Fibroblast of villous mesenchyme (primary cell): Measurements from ENCODE around the gene INSL3. TPM values are rescaled to one million over a fixed set of nuclear protein-coding genes. Genes with fewer than 3 reads are reported as not detected.

ENCODE experiments used
- DNase-seq: peaks from one replicate; pipeline ENCODE4 v3.0.0-alpha.2; 2010; ENCODE audit warnings: low read depth
- H3K4me3 ChIP-seq: 2 replicates; pipeline ENCODE4 v1.5.1; 2011; ENCODE audit warnings: low read depth, mild to moderate bottlenecking, low read length
- total RNA-seq: library from RNA; depleted of rRNA; stranded (reverse); fragments of >200 nt; gene quantifications from 2 replicates; pipeline ENCODE4 v1.2.3, GENCODE V29; 2012
- TF ChIP-seq, protein P1 (sequence below): IDR thresholded peaks from 2 replicates; pipeline ENCODE4 v1.5.1; 2012; ENCODE audit warnings: low read depth, mild to moderate bottlenecking, low read length; ENCODE audit not compliant: insufficient read depth

INSL3 gene
- total RNA-seq, result not detected in 2 replicates

DNA sequence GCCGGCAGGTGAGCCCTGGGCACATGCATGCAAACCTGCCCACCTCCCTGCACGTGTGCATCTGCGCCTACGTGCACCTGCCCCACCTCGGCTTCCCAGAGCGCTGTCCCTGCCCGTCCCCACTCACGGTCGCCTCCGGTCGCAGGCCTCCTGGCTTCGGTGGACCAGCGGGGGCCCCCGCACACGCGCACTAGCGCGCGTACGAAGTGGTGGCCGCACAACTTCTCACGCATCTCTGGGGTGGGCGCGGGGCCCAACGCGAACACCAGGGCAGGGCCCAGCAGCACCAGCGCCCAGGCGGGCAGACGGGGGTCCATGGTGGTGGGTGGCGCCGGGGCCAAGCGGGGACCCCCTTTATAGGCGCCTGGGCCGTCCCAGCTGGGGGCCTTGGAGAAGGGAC lies at the start of gene INSL3:
Gene INSL3 (minus strand): TSS at position 330 of the 400 bp plus-strand sequence. CDS start 13 bp downstream, at position 317.
- TF ChIP-seq, protein P1, sequence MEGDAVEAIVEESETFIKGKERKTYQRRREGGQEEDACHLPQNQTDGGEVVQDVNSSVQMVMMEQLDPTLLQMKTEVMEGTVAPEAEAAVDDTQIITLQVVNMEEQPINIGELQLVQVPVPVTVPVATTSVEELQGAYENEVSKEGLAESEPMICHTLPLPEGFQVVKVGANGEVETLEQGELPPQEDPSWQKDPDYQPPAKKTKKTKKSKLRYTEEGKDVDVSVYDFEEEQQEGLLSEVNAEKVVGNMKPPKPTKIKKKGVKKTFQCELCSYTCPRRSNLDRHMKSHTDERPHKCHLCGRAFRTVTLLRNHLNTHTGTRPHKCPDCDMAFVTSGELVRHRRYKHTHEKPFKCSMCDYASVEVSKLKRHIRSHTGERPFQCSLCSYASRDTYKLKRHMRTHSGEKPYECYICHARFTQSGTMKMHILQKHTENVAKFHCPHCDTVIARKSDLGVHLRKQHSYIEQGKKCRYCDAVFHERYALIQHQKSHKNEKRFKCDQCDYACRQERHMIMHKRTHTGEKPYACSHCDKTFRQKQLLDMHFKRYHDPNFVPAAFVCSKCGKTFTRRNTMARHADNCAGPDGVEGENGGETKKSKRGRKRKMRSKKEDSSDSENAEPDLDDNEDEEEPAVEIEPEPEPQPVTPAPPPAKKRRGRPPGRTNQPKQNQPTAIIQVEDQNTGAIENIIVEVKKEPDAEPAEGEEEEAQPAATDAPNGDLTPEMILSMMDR, result no peak
- H3K4me3 ChIP-seq, result no peak within 1 kb of the TSS
- DNase-seq, result no peak

- H3K4me3 ChIP-seq, result no peak overlapping the region
- TF ChIP-seq, protein P1, result no peak
- no peak for DNase-seq
Observed at GRCh38 chr19:17869114-17869608, 47.8 kb upstream of the INSL3 start.

DNA sequence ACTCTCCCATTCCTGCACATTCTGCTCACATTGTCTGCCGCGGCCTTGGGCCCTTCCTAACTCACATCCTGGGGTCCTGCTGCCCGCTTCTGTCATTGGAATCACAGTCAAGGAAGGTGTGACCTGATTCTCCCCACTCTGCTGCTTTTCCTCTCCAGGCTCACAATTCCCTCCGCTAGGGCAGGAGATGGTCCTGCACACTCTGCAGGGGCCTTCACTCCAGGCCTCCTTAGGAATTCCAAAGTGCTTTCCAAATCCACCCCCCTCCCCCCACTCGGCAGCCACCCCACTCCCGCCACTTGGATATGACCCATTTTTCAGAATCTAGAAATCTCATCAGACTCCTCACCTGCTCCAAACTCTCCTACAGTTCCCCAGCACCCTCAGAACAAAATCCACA lies 47.4 kb upstream of the INSL3 start:
- DNase-seq, result no peak
- no peak overlapping the region for H3K4me3 ChIP-seq
- TF ChIP-seq, protein P1, result no peak

GRCh38 chr19:17866964-17867486 lies 45.7 kb upstream of the INSL3 start:
- DNase-seq, result no peak
- no peak overlapping the region for H3K4me3 ChIP-seq
- TF ChIP-seq, protein P1, result no peak

DNA sequence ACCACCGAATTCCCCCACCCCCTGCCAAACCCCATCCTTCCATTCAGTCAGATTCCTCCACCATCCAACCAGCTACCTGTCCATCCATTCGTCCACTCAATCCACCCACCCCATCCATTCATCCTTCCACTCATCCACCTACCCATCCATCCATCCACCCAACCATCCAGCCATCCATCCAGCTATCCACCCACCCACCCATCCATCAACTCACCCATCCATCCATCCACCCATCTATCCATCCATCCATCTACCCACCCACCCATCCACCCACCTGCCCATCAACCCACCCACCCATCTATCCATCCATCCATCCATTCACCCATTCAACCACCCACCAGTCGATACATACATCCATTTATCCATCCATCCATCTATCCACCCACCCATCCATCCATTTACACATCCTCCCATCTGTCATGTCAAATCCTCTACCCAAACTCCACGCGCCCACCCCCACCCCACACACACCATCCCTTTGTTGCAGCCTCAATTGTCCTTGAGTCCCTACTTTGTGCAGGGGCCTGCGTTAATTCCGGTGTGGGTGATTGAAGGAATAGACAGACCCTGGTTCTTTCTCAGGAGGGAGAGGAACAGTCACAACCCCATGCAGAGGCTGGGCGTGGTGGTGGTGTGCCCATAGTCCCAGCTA lies 45.1 kb upstream of the INSL3 start:
- TF ChIP-seq, protein P1, result no peak
- DNase-seq, result no peak
- no peak overlapping the region for H3K4me3 ChIP-seq

DNA sequence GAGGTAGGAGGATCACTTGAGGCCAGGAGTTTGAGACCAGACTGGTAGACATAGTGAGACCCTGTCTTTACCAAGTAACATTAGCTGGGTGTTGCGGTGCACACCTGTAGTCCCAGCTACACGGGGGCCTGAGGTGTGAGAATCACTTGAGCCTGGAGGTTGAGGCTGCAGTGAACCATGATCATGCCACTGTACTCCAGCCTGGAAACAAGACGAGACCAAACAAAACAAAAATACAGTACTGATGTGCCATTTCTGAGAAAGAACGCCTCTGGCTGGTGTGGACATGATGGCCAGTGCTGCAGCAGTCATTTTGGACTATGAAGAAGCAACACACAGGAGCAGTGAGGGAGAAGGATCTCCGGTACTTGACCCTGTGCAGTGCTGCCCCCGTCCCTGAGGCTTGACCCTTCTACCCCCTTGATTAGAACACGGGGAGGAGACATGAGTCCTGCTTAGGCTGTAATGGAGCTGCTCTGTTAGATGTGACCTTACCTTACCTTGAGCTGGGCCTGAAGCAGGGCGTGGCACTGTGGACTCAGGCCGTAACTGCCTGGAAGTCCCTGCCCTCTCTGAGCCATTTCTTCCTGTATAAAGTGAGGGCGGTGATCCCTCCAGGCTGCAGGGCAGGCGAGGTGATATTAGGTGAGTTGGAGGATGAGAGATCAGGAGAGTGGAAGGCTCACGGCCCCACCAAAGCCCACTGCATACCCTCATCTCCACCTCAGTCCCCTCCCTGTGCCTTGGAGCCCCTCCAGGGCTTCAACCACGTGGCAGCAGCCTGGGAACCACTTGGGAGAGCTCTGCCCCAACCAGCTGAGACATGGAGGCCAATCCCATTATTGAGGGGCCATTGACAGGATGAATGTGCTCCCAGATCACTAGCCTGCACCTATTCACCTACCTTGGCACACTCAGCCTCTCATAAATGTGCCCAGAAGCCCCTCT lies 44.3 kb upstream of the INSL3 start:
- no peak overlapping the region for H3K4me3 ChIP-seq
- TF ChIP-seq, protein P1, result no peak
- no peak for DNase-seq
